DOHH2 (cell line): Measurements from ENCODE around the gene S100PBP.

Experiments used
- CTCF ChIP-seq: fragments of 200-600 bp; sonication (generic); IDR thresholded peaks from one replicate; pipeline ENCODE4 v1.5.1; 2014; ENCODE audit warnings: antibody characterized with exemption, mild to moderate bottlenecking, low read depth, low read length; ENCODE audit not compliant: poor library complexity, severe bottlenecking
- EZH2phosphoT487 ChIP-seq: fragments of 200-600 bp; sonication (generic); IDR thresholded peaks from 2 replicates; pipeline ENCODE4 v1.6.1; 2017; ENCODE audit warnings: borderline replicate concordance, mild to moderate bottlenecking, antibody characterized with exemption, low read length, moderate library complexity, mixed read lengths

- no peak for TF ChIP-seq CTCF
- TF ChIP-seq EZH2phosphoT487, result no peak
These were observed 38.6 kb downstream of the S100PBP start for GRCh38 chr1:32855861-32856617.
